Activated naive CD8-positive, alpha-beta T cell treated with anti-CD3 and anti-CD28 coated beads, Interleukin-2, amount 50 U/mL, for 24 hours (primary cell): ENCODE measurements around the gene CTAG2.
"Not testable (repeated sequence)": the region's sequence is repeated elsewhere in the genome, so short reads cannot be mapped to it uniquely, and the experiment has no call there.

Experiments
- ATAC-seq: fragments of 150-1000 bp; cut with Tn5 transposase; one replicate; pipeline ENCODE4 v1.10.0; 2021
- DNase-seq: peaks from one replicate; pipeline ENCODE4 v3.0.0; 2021
- H3K27ac Mint-ChIP-seq: one replicate; pipeline ENCODE4 v1.8.0; 2021; ENCODE audit warnings: mild to moderate bottlenecking, mixed read lengths
- H3K27me3 Mint-ChIP-seq: one replicate; pipeline ENCODE4 v1.8.0; 2021; ENCODE audit warnings: mixed read lengths
- H3K36me3 Mint-ChIP-seq: one replicate; pipeline ENCODE4 v1.8.0; 2021; ENCODE audit warnings: low read depth, mixed read lengths
- H3K4me1 Mint-ChIP-seq: one replicate; pipeline ENCODE4 v1.8.0; 2021; ENCODE audit warnings: mixed read lengths
- H3K4me3 Mint-ChIP-seq: one replicate; pipeline ENCODE4 v1.8.0; 2021; ENCODE audit warnings: mild to moderate bottlenecking, moderate library complexity, mixed read lengths
- H3K9me3 Mint-ChIP-seq: one replicate; pipeline ENCODE4 v1.8.0; 2021; ENCODE audit warnings: mixed read lengths

Gene CTAG2

GRCh38 chrX:154619182-154619581 is 34.2 kb downstream of the CTAG2 start, which contains the start of gene CTAG1B:
TSS of gene CTAG1B (minus strand) at chrX:154619282. CDS start at chrX:154619218, 64 bp downstream.
- not testable (repeated sequence) for H3K27ac Mint-ChIP-seq, H3K9me3 Mint-ChIP-seq, DNase-seq, H3K27me3 Mint-ChIP-seq, H3K4me3 Mint-ChIP-seq, H3K36me3 Mint-ChIP-seq, ATAC-seq, H3K4me1 Mint-ChIP-seq

- not testable (repeated sequence) for ATAC-seq, H3K4me1 Mint-ChIP-seq, H3K4me3 Mint-ChIP-seq, H3K36me3 Mint-ChIP-seq, H3K27me3 Mint-ChIP-seq, H3K27ac Mint-ChIP-seq, H3K9me3 Mint-ChIP-seq, DNase-seq
Measured at GRCh38 chrX:154613586-154613985, 39.8 kb downstream of the CTAG2 start.

- H3K36me3 Mint-ChIP-seq, H3K4me3 Mint-ChIP-seq, ATAC-seq, H3K27me3 Mint-ChIP-seq, DNase-seq, H3K9me3 Mint-ChIP-seq, H3K27ac Mint-ChIP-seq, H3K4me1 Mint-ChIP-seq: not testable (repeated sequence)
Measured at GRCh38 chrX:154611146-154611545, 42.2 kb downstream of the CTAG2 start.

- H3K36me3 Mint-ChIP-seq, H3K9me3 Mint-ChIP-seq, H3K27me3 Mint-ChIP-seq, ATAC-seq, H3K4me1 Mint-ChIP-seq, H3K4me3 Mint-ChIP-seq, DNase-seq, H3K27ac Mint-ChIP-seq: not testable (repeated sequence)
Measured at GRCh38 chrX:154608823-154609222, 44.6 kb downstream of the CTAG2 start.

GRCh38 chrX:154607976-154608375 is 45.4 kb downstream of the CTAG2 start:
- H3K36me3 Mint-ChIP-seq, H3K4me1 Mint-ChIP-seq, DNase-seq, H3K27me3 Mint-ChIP-seq, H3K27ac Mint-ChIP-seq, ATAC-seq, H3K4me3 Mint-ChIP-seq, H3K9me3 Mint-ChIP-seq: not testable (repeated sequence)

GRCh38 chrX:154607370-154607769 is 46.0 kb downstream of the CTAG2 start:
- H3K27me3 Mint-ChIP-seq: no peaks in the 10 kb centered on the region
- no peak overlapping the region for H3K4me3 Mint-ChIP-seq
- peaks cover 8% of the 10 kb centered on the region for H3K4me1 Mint-ChIP-seq
- no peaks in the 10 kb centered on the region for H3K36me3 Mint-ChIP-seq
- DNase-seq: no peak
- no peak overlapping the region for H3K27ac Mint-ChIP-seq
- no peaks in the 10 kb centered on the region for H3K9me3 Mint-ChIP-seq
- no peak for ATAC-seq

- no peak overlapping the region for H3K27ac Mint-ChIP-seq
- no peak for ATAC-seq
- peaks cover 8% of the 10 kb centered on the region for H3K4me1 Mint-ChIP-seq
- no peaks in the 10 kb centered on the region for H3K9me3 Mint-ChIP-seq
- H3K27me3 Mint-ChIP-seq: peaks cover 2% of the 10 kb centered on the region
- no peaks in the 10 kb centered on the region for H3K36me3 Mint-ChIP-seq
- H3K4me3 Mint-ChIP-seq: no peak overlapping the region
- DNase-seq: no peak
Measured at GRCh38 chrX:154605566-154605965, 47.8 kb downstream of the CTAG2 start.

- H3K27ac Mint-ChIP-seq: no peak overlapping the region
- DNase-seq (no peak), ATAC-seq (no peak)
- H3K9me3 Mint-ChIP-seq: no peaks in the 10 kb centered on the region
- H3K36me3 Mint-ChIP-seq: no peaks in the 10 kb centered on the region
- no peak overlapping the region for H3K4me3 Mint-ChIP-seq
- H3K27me3 Mint-ChIP-seq: peaks cover 2% of the 10 kb centered on the region
- H3K4me1 Mint-ChIP-seq: peaks cover 11% of the 10 kb centered on the region
Measured at GRCh38 chrX:154603438-154604430, 49.6 kb downstream of the CTAG2 start.

GRCh38 chrX:154602766-154603437 is 50.5 kb downstream of the CTAG2 start:
- no peak for ATAC-seq
- no peak for DNase-seq
- Mint-ChIP-seq H3K27ac (no peak overlapping the region), H3K9me3 (no peaks in the 10 kb centered on the region), H3K4me1 (peaks cover 11% of the 10 kb centered on the region), H3K4me3 (no peak overlapping the region), H3K36me3 (no peaks in the 10 kb centered on the region), H3K27me3 (peaks cover 2% of the 10 kb centered on the region)

- Mint-ChIP-seq H3K27me3 (peaks cover 2% of the 10 kb centered on the region), H3K9me3 (no peaks in the 10 kb centered on the region), H3K27ac (no peak overlapping the region), H3K4me1 (peaks cover 11% of the 10 kb centered on the region), H3K4me3 (no peak overlapping the region), H3K36me3 (no peaks in the 10 kb centered on the region)
- no peak for DNase-seq
- ATAC-seq: no peak
Measured at GRCh38 chrX:154602226-154602625, 51.2 kb downstream of the CTAG2 start.
